SK-N-SH (cell line): ENCODE results near the gene CARMIL3. TPM values are rescaled to one million over a fixed set of nuclear protein-coding genes. Genes with fewer than 3 reads are reported as not detected.

Source experiments
- CTCF ChIA-PET: fragments of 300-600, 350-600 bp; formaldehyde crosslinking; extraction: SDS; loops from one replicate; lab custom pipeline; 2021; lab: Yijun Ruan, JAX
- POLR2A ChIA-PET: fragments of 350-600 bp; sonication (Branson Sonifier 250); formaldehyde crosslinking; extraction: SDS; loops from one replicate; lab custom pipeline; 2020; ENCODE audit warnings: antibody characterized with exemption, inconsistent platforms; lab: Yijun Ruan, JAX
- DNase-seq: peaks from one replicate; pipeline ENCODE4 v3.0.0; 2012
- H2AFZ ChIP-seq: fragments of 200-600 bp; sonication (generic); 2 replicates; pipeline ENCODE4 v1.8.1; 2016; ENCODE audit warnings: antibody characterized with exemption, mild to moderate bottlenecking, low read depth
- H3F3A ChIP-seq: fragments of 200-600 bp; sonication (generic); replicated peaks from 2 replicates; pipeline ENCODE3; 2016; ENCODE audit warnings: antibody characterized with exemption, mild to moderate bottlenecking; ENCODE audit not compliant: insufficient read depth
- H3K27ac ChIP-seq, 2 experiments: fragments of 200-500 bp in 1 of 2; fragments of 200-600 bp in 1 of 2; sonication (Bioruptor generic) in 1 of 2; sonication (generic), shearing (Covaris generic) in 1 of 2; 2 replicates each; pipeline versions ENCODE4 v1.5.1 to v1.6.1; 2014 to 2016; ENCODE audit warnings: low read depth in 2 of 2, inconsistent platforms in 1 of 2, low read length in 1 of 2, mild to moderate bottlenecking in 1 of 2, mixed read lengths in 1 of 2
- H3K27me3 ChIP-seq: fragments of 200-600 bp; sonication (generic), shearing (Covaris generic); 2 replicates; pipeline ENCODE4 v1.6.1; 2016; ENCODE audit warnings: mixed run types; ENCODE audit not compliant: insufficient read depth
- H3K36me3 ChIP-seq, 2 experiments: fragments of 200-500 bp in 1 of 2; fragments of 200-600 bp in 1 of 2; sonication (Bioruptor generic) in 1 of 2; sonication (generic) in 1 of 2; replicated peaks in 1 of 2; 2 replicates each; pipeline versions ENCODE3 to v1.5.1; 2014 to 2016; ENCODE audit warnings: low read length in 1 of 2, mild to moderate bottlenecking in 1 of 2; ENCODE audit not compliant: insufficient read depth in 2 of 2, control insufficient read depth in 1 of 2
- H3K4me1 ChIP-seq, 2 experiments: fragments of 200-500 bp in 1 of 2; fragments of 200-600 bp in 1 of 2; sonication (Bioruptor generic) in 1 of 2; sonication (generic), shearing (Covaris generic) in 1 of 2; 2 replicates each; pipeline versions ENCODE4 v1.5.1 to v1.6.1; 2014 to 2016; ENCODE audit warnings: low read depth in 1 of 2, low read length in 1 of 2, mixed run types in 1 of 2; ENCODE audit not compliant: insufficient read depth in 2 of 2, control insufficient read depth in 1 of 2
- H3K4me2 ChIP-seq: fragments of 200-600 bp; sonication (generic), shearing (Covaris generic); 2 replicates; pipeline ENCODE4 v1.6.1; 2017; ENCODE audit warnings: mixed run types
- H3K4me3 ChIP-seq, 2 experiments: fragments of 200-500 bp in 1 of 2; fragments of 200-600 bp in 1 of 2; sonication (Bioruptor generic) in 1 of 2; sonication (generic), shearing (Covaris generic) in 1 of 2; 2 replicates each; pipeline versions ENCODE4 v1.5.1 to v1.8.1; 2014 to 2016; ENCODE audit warnings: low read depth in 2 of 2, inconsistent platforms in 1 of 2, low read length in 1 of 2, mild to moderate bottlenecking in 1 of 2, mixed read lengths in 1 of 2, moderate library complexity in 1 of 2
- H3K79me2 ChIP-seq: fragments of 200-600 bp; sonication (generic); 2 replicates; pipeline ENCODE4 v1.8.1; 2017; ENCODE audit warnings: mild to moderate bottlenecking; ENCODE audit not compliant: insufficient read depth
- H3K9ac ChIP-seq: fragments of 200-600 bp; sonication (generic); 2 replicates; pipeline ENCODE4 v1.6.1; 2017; ENCODE audit warnings: mixed run types
- H3K9me2 ChIP-seq: fragments of 200-600 bp; sonication (generic); 2 replicates; pipeline ENCODE4 v1.6.1; 2017; ENCODE audit warnings: mixed run types
- H3K9me3 ChIP-seq: fragments of 200-600 bp; sonication (generic); 2 replicates; pipeline ENCODE4 v1.6.1; 2017; ENCODE audit warnings: mixed run types, mild to moderate bottlenecking, moderate library complexity
- H4K20me1 ChIP-seq: fragments of 200-600 bp; sonication (generic); 2 replicates; pipeline ENCODE4 v1.6.1; 2017; ENCODE audit warnings: mild to moderate bottlenecking, mixed run types; ENCODE audit not compliant: insufficient read depth
- CTCF ChIP-seq: fragments of 200-600 bp; sonication (generic); IDR thresholded peaks from 2 replicates; pipeline ENCODE4 v1.6.1; 2017; ENCODE audit warnings: antibody characterized with exemption, mild to moderate bottlenecking, moderate library complexity
- ELF1 ChIP-seq: IDR thresholded peaks from 2 replicates; pipeline ENCODE4 v1.4.0; 2012
- EP300 ChIP-seq, 2 experiments: IDR thresholded peaks; 2 replicates each; pipeline versions ENCODE4 v1.4.0 to v1.6.1; 2012; ENCODE audit warnings: borderline replicate concordance in 1 of 2, low read depth in 1 of 2, low read length in 1 of 2
- EZH2phosphoT487 ChIP-seq: fragments of 200-600 bp; sonication (generic); IDR thresholded peaks from 2 replicates; pipeline ENCODE4 v1.6.1; 2017; ENCODE audit warnings: low read depth, mixed run types, mild to moderate bottlenecking, antibody characterized with exemption, moderate library complexity, borderline replicate concordance
- FOXJ3 ChIP-seq: sonication (generic); formaldehyde crosslinking; IDR thresholded peaks from 2 replicates; pipeline ENCODE4 v1.5.1; 2020; ENCODE audit warnings: mild to moderate bottlenecking, missing genetic modification reagents
- FOXM1 ChIP-seq: IDR thresholded peaks from 2 replicates; pipeline ENCODE4 v1.4.0; 2012; ENCODE audit warnings: low read depth, mild to moderate bottlenecking
- RAD21 ChIP-seq: IDR thresholded peaks from 2 replicates; pipeline ENCODE4 v1.6.1; 2012; ENCODE audit warnings: mild to moderate bottlenecking, low read length
- TAF1 ChIP-seq: IDR thresholded peaks from 2 replicates; pipeline ENCODE4 v1.6.1; 2012; ENCODE audit warnings: low read depth, mild to moderate bottlenecking, low read length, moderate library complexity, borderline replicate concordance
- WGBS: methylation state at CpG from one replicate; pipeline ENCODE4 v1.1.6; 2017; ENCODE audit warnings: low lambda C conversion rate; 5-methylcytosine and 5-hydroxymethylcytosine counted together
- polyA plus RNA-seq, 3 experiments: library from polyadenylated mRNA; depleted of rRNA; stranded (reverse); fragments of >200 nt; gene quantifications; 2 replicates each; pipeline ENCODE4 v1.2.3, GENCODE V29; 2012

CARMIL3 gene
- polyA plus RNA-seq, 1 of the 3 experiments (the other 2 are of a cell fraction), result 0.43 TPM

- TF ChIP-seq CTCF (0 out of 2 replicates have a peak, but pooled peaks have one; percentile 6), TAF1 (peak; percentile 79), EZH2phosphoT487 (no peak), RAD21 (no peak), ELF1 (no peak), EP300 (IDR thresholded peaks at IDR 0.05; ENCODE audit: borderline replicate concordance in 1 of 2, low read depth in 1 of 2, low read length in 1 of 2) (0 out of 4 replicates have a peak, but pooled peaks of 1 of the 2 experiments have one; percentile 10)
These were observed 42.4 kb downstream of the CARMIL3 start, which contains the start of gene PCK2 (continued) for GRCh38 chr14:24093901-24094840.

GRCh38 chr14:24094841-24095270 is 43.0 kb downstream of the CARMIL3 start:
- no peaks in the 10 kb centered on the region for H3K9me3 ChIP-seq
- H3K9ac ChIP-seq, result peak overlapping the region; percentile 92
- no peaks in the 10 kb centered on the region for H3K27me3 ChIP-seq
- peak overlapping the region; percentile 73 to 93 for H3K27ac ChIP-seq
- H3K4me1 ChIP-seq, result peaks cover 12 to 19% of the 10 kb centered on the region in 2 experiments; a peak in 2 of 4 replicates
- H3K79me2 ChIP-seq, result peaks cover 16% of the 10 kb centered on the region
- peaks cover 3% of the 10 kb centered on the region for H3F3A ChIP-seq
- DNase-seq, result no peak
- H4K20me1 ChIP-seq, result no peaks in the 10 kb centered on the region
- TF ChIP-seq FOXM1, result no peak
- TF ChIP-seq FOXJ3 (CRISPR knock-in tag), result no peak
- TF ChIP-seq EZH2phosphoT487, result no peak
- TF ChIP-seq, all 33 proteins: peak for 0
- ChIA-PET POLR2A (interaction anchor here (0.7 to 6.2 kb wide), 10 partner anchors 12 to 66 kb away, joined by 3 to 46 read pairs (median 12); partner anchors contain the start of genes CARMIL3, DCAF11, IRF9 and NRL), CTCF (interaction anchor here (0.6 to 25.4 kb wide), 6 partner anchors 11 to 506 kb away, joined by 3 to 1159 read pairs (median 4); partner anchors contain the start of genes CARMIL3, CPNE6 and PSME2)
- peak overlapping the region; percentile 80 to 92 for H3K4me3 ChIP-seq
- peak overlapping the region; percentile 91 for H2AFZ ChIP-seq
- no peaks in the 10 kb centered on the region for H3K9me2 ChIP-seq
- peak overlapping the region; percentile 100 for H3K4me2 ChIP-seq
- H3K36me3 ChIP-seq, result peaks cover 1 to 3% of the 10 kb centered on the region in 2 experiments
- WGBS, result 3% methylated on average over 11 of the region's 14 CpGs
